ENCODE results near the gene MAP1A.
"Not testable (repeated sequence)": the region's sequence is repeated elsewhere in the genome, so short reads cannot be mapped to it uniquely, and the experiment has no call there.

The MAP1A gene

GRCh38 chr15:43529587-43530345 lies 12.4 kb downstream of the MAP1A start:
- DNase-seq (ENCODE audit: low read depth in 2 of 2): no peak

- DNase-seq (ENCODE audit: low read depth in 2 of 2): no peak
Measured at GRCh38 chr15:43531018-43531670, 13.7 kb downstream of the MAP1A start.

- not testable (repeated sequence) for DNase-seq (ENCODE audit: low read depth in 2 of 2)
Measured at GRCh38 chr15:43532826-43533225, 15.4 kb downstream of the MAP1A start.

- no peak for DNase-seq (ENCODE audit: low read depth in 2 of 2)
Measured at GRCh38 chr15:43534897-43535296, 17.5 kb downstream of the MAP1A start.

- no peak for DNase-seq (ENCODE audit: low read depth in 2 of 2)
Measured at GRCh38 chr15:43538091-43538490, 20.7 kb downstream of the MAP1A start.

- DNase-seq (ENCODE audit: low read depth in 2 of 2): no peak
Measured at GRCh38 chr15:43541785-43542184, 24.4 kb downstream of the MAP1A start.

- no peak for DNase-seq (ENCODE audit: low read depth in 2 of 2)
Measured at GRCh38 chr15:43544266-43544665, 26.9 kb downstream of the MAP1A start.

- no peak for DNase-seq (ENCODE audit: low read depth in 2 of 2)
Measured at GRCh38 chr15:43545426-43545825, 28.0 kb downstream of the MAP1A start.

GRCh38 chr15:43547539-43547938 lies 30.1 kb downstream of the MAP1A start:
- DNase-seq (ENCODE audit: low read depth in 2 of 2): no peak

- peak; percentile 69 to 81 for DNase-seq (ENCODE audit: low read depth in 2 of 2)
Measured at GRCh38 chr15:43550527-43551363, 33.3 kb downstream of the MAP1A start.

GRCh38 chr15:43552256-43552655 lies 34.8 kb downstream of the MAP1A start:
- no peak for DNase-seq (ENCODE audit: low read depth in 2 of 2)

GRCh38 chr15:43552986-43553385 lies 35.6 kb downstream of the MAP1A start:
- DNase-seq (ENCODE audit: low read depth in 2 of 2): peak; percentile 60 to 62

- DNase-seq (ENCODE audit: low read depth in 2 of 2): not testable (repeated sequence)
Measured at GRCh38 chr15:43562753-43563152, 45.3 kb downstream of the MAP1A start.

- not testable (repeated sequence) for DNase-seq (ENCODE audit: low read depth in 2 of 2)
Measured at GRCh38 chr15:43563793-43564192, 46.4 kb downstream of the MAP1A start.

GRCh38 chr15:43566615-43567014 lies 49.2 kb downstream of the MAP1A start:
- not testable (repeated sequence) for DNase-seq (ENCODE audit: low read depth in 2 of 2)

GRCh38 chr15:43574607-43575006 lies 57.2 kb downstream of the MAP1A start:
- DNase-seq (ENCODE audit: low read depth in 2 of 2): not testable (repeated sequence)
